GM21737 (cell line): ENCODE data around the gene PCDH9.

ENCODE experiments used
- ATAC-seq: cut with Tn5 transposase; IDR thresholded peaks from one replicate; pipeline ENCODE4 v1.9.1; 2021; ENCODE audit warnings: mild to moderate bottlenecking, moderate library complexity; ENCODE audit not compliant: unreplicated experiment

PCDH9 gene

GRCh38 chr13:66430728-66431127 is 799.4 kb downstream of the PCDH9 start:
- ATAC-seq = no peak

GRCh38 chr13:66430269-66430668 is 799.9 kb downstream of the PCDH9 start:
- no peak for ATAC-seq

GRCh38 chr13:66429156-66429555 is 801.0 kb downstream of the PCDH9 start:
- ATAC-seq = no peak

- ATAC-seq = no peak
Measured at GRCh38 chr13:66427458-66427861, 802.7 kb downstream of the PCDH9 start.

DNA sequence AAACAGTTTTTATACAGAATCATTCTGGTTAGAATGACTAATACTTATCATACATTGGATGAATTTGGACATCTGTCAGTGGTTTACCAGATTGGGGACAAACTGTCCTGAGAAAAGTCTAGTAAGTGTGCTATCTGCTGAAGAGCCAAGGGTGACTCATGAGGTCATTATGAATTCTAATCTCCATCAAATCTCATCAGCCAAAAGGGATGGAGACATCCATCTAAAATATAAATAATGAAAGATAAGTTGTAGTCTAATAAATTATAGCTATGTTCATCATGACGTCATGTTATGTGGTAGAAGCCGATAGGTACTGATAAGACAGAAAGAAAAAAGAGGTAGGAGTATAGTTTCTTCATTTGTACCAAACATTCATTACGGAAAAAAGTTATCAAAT is 804.4 kb downstream of the PCDH9 start:
- ATAC-seq = no peak

DNA sequence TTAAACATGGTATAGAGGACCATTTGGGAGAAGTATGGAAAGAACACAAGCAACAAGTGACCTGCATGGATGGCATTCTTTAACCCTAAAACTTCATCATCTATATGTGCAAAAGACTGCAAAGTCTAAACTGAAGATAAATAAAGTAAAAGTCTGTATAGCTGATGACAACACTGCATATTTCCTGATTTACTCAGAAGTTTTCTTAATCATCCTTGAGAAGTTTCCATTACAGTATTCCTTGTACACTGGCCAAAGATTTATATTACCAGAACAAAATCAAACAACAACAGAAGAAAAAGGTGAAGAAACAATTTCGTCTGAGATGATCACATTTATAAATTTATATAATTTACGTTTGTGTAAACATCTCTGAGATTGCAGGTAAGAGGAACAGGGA is 805.7 kb downstream of the PCDH9 start:
- ATAC-seq = no peak

GRCh38 chr13:66415444-66415843 is 814.7 kb downstream of the PCDH9 start:
- no peak for ATAC-seq

DNA sequence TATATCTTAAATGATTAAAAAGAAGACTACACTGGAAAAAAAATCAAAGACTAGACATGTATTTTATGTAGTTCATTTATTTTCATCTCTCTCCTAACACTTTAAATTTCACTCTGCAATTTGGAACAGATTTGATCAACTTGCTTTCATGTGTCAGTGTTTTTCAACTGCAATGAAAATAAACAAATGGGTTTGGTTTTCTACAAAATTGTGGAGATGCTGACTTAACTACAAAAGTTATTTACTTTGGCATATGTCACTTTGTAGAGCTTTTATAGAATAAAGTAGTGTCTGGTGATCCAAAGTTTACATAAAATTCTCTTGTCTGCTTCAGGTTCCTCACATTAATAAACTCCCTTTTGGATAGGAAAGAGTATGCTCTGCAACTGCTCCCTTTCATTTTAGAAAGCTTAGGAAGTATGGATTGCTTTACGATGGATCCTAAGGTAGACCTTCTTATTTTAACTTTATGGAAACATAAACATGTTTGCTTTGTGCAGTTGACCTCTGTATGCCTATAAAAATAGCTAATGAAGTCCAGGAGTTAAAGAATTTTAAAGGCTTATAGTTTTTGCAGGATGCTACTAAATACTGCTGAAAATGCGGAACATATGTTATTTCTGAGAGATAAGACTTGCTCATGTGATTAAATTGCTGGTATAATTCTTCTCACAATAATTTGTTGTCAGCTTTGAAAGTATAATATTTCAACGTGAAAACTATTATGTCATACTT is 815.9 kb downstream of the PCDH9 start:
- ATAC-seq = no peak

DNA sequence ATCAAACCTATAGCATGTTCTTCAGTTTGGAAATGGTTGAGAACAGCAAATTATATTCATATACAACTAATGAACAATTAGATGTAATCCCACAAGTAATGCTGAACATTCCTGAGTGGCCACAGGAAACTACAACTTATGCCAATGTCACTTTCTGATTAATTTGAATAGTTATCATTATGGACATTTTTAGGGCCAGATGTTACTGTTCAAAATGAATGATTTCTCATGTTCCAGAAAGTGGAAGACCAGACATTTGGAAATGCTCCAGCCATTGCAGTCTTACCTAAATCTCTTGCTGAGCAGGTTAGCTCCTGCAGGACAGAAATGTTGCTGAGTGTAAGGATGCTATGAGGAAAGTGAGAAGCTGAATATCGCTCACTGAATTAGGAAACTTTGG is 819.8 kb downstream of the PCDH9 start:
- no peak for ATAC-seq

- ATAC-seq = no peak
Measured at GRCh38 chr13:66409542-66409941, 820.6 kb downstream of the PCDH9 start.

- no peak for ATAC-seq
Measured at GRCh38 chr13:66407128-66407527, 823.0 kb downstream of the PCDH9 start.

GRCh38 chr13:66405908-66406802 is 824.0 kb downstream of the PCDH9 start:
- no peak for ATAC-seq

- ATAC-seq = no peak
Measured at GRCh38 chr13:66402546-66402945, 827.6 kb downstream of the PCDH9 start.

GRCh38 chr13:66402066-66402465 is 828.1 kb downstream of the PCDH9 start:
- ATAC-seq = no peak

GRCh38 chr13:66400292-66400691 is 829.8 kb downstream of the PCDH9 start:
- no peak for ATAC-seq

DNA sequence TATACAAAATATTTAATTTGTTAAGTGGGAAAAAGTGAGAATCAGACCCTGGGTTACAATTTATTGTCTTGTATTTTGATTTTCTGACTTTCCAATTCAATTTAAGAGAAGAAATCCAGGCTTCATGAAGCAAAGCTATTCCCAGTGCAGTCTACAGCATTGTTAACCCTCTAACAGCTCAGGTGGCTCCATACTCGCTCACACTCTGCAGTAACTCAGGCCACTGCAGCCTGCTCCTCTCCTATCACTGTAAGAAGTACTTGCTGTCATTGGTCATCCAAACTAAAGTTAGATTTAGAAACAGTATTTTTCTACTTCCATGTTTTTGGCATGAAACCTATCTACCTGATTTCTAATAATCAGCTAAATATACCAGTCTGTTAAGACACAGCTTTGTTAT is 830.3 kb downstream of the PCDH9 start:
- no peak for ATAC-seq

DNA sequence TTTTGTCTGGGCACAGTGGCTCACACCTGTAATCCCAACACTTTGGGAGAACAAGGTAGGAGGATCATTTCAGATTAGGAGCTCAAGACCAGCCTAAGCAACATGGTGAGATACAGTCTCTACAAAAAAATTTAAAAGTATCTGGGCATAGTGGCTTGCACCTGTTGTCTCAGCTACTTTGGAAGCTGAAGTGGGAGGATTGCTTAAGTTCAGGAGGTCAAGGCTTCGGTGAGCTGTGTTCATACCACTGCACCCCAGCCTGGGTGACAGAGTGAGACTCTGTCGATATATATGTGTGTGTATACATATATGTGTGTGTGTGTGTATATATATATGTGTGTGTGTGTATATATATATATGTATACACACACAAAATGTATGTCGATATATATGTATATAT is 833.0 kb downstream of the PCDH9 start:
- no peak for ATAC-seq

- ATAC-seq = no peak
Measured at GRCh38 chr13:66391322-66391721, 838.8 kb downstream of the PCDH9 start.

- ATAC-seq = no peak
Measured at GRCh38 chr13:66378894-66379293, 851.2 kb downstream of the PCDH9 start.

DNA sequence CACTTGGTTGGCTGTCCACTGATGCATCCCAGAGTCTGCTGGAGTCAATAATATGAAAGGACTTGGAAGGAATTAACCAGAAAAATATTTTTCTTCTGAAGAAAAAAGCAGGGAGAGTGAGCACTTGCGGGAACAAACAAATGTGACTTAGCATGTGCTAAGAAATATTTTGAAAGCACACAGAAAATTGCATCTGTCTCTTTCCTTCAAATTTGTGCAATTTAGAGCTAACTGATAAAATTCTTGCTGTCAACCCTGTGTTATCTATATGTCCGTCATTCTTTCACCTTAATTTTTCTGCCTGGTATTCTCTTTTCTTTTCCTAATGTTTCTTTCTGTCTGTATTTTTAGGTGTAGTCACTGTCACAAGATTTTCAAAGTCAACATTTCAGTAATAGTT is 852.6 kb downstream of the PCDH9 start:
- ATAC-seq = no peak

DNA sequence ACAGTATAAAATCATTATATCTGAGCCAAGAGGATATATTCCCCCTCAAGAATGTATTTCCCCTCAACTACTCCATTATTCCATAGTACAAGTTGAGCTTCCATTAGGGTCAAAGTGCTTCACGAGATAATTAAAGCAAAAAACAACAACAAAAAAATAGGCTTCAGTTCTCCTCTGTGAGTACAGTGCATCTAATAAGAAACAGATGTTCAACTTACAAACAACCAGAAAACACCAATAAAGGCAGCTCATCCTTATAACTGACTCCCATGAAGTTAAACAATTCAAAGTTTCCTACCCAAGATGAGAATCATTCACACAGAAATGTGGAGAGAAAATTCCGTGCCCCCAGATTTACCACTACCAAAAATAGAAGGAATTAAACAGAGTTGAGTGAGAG is 854.4 kb downstream of the PCDH9 start:
- ATAC-seq = no peak

GRCh38 chr13:66369666-66370065 is 860.5 kb downstream of the PCDH9 start:
- no peak for ATAC-seq
